22Rv1 (cell line): ENCODE data around the gene STX10.

ENCODE experiments used
- ZFX ChIP-seq: fragments of 450-650 bp; IDR thresholded peaks from 2 replicates; pipeline ENCODE4 v1.6.1; 2017; ENCODE audit warnings: antibody characterized with exemption, borderline replicate concordance
- TF ChIP-seq, protein P1 (sequence below): fragments of 450-650 bp; IDR thresholded peaks from 2 replicates; pipeline ENCODE4 v1.5.1; 2017; ENCODE audit warnings: mild to moderate bottlenecking

DNA sequence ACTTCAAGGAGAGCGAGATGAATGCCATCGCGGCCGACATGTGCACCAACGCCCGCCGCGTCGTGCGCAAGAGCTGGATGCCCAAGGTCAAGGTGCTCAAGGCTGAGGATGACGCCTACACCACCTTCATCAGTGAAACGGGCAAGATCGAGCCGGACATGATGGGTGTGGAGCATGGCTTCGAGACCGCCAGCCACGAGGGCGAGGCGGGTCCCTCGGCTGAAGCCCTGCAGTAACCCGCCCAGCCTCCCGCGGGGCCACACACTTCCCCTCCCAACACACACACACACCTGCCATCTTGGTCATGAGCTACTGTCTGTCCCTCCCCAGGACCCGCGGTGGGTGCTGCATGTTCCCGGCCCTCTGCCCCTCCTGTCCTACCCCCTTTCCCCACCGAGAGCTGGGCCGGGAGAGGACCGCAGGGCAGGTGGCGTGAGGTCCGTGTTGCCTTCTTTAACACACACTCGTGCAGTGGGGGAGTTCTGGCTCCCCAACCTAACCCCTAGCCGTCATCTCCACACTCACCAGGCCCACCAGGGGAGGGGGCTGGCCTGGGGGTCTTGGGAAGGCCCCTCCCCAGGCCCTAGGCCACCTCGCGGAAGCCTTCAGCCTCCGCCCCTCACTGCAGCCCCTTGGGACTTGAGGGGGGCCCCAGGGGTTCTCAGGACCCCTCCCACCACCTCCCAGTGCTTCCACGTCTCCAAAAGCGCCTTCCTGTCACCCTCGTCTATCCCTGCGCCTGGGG is 11.8 kb downstream of the STX10 start:
- TF ChIP-seq, protein P1, sequence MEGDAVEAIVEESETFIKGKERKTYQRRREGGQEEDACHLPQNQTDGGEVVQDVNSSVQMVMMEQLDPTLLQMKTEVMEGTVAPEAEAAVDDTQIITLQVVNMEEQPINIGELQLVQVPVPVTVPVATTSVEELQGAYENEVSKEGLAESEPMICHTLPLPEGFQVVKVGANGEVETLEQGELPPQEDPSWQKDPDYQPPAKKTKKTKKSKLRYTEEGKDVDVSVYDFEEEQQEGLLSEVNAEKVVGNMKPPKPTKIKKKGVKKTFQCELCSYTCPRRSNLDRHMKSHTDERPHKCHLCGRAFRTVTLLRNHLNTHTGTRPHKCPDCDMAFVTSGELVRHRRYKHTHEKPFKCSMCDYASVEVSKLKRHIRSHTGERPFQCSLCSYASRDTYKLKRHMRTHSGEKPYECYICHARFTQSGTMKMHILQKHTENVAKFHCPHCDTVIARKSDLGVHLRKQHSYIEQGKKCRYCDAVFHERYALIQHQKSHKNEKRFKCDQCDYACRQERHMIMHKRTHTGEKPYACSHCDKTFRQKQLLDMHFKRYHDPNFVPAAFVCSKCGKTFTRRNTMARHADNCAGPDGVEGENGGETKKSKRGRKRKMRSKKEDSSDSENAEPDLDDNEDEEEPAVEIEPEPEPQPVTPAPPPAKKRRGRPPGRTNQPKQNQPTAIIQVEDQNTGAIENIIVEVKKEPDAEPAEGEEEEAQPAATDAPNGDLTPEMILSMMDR = no peak
- no peak for TF ChIP-seq ZFX
